ENCODE data around the gene DUSP2.

DNA sequence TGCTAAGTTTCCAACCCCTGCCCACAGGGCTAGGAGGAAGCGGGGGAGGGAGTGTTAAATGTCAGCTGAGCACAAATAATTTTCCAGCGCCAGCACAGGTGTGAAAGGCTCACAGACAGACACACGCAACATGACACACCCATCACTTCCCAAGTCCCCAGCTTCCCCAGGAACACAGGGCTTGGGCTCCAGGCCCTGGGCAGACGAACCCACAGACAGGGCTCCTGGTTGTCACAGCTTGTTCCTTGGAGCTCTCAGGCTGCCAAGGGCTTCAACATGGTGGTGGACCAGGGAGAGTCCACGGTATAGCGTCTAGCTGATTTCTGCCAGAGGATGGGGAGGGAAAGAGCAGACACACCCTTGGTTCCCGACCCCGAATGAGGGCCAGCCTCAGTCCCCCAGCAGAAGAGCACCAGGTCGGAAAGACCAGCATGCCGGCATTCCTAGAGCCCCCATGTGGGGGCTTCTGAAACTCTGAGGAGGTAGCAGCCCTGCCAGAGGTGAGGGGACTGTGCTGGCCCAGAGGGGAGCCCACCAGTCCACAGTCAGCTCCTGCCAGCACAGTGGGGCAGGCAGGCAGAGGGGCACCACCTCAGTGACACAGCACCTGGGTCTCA lies 1.9 kb downstream of the DUSP2 start:
- no peak for TF ChIP-seq BACH1 (tag; IDR thresholded peaks at IDR 0.05)
- TF ChIP-seq TAF1 (IDR thresholded peaks at IDR 0.05; ENCODE audit: control insufficient read depth, extremely low read depth, insufficient read depth, low read length, severe bottlenecking), result no peak
- no peak for TF ChIP-seq RBM14 (IDR thresholded peaks at IDR 0.05; ENCODE audit: borderline replicate concordance, insufficient read depth, low read depth, low read length)
- TF ChIP-seq, protein P1, sequence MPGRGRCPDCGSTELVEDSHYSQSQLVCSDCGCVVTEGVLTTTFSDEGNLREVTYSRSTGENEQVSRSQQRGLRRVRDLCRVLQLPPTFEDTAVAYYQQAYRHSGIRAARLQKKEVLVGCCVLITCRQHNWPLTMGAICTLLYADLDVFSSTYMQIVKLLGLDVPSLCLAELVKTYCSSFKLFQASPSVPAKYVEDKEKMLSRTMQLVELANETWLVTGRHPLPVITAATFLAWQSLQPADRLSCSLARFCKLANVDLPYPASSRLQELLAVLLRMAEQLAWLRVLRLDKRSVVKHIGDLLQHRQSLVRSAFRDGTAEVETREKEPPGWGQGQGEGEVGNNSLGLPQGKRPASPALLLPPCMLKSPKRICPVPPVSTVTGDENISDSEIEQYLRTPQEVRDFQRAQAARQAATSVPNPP (IDR thresholded peaks at IDR 0.05; ENCODE audit: borderline replicate concordance, insufficient read depth, insufficient read length), result no peak
- TF ChIP-seq KAT8 (IDR thresholded peaks at IDR 0.05; ENCODE audit: low read depth), result no peak
- TF ChIP-seq C11orf30 (IDR thresholded peaks at IDR 0.05; ENCODE audit: low read depth), result no peak
- no peak for TF ChIP-seq CEBPB (tag; IDR thresholded peaks at IDR 0.05)
- TF ChIP-seq, protein P2, sequence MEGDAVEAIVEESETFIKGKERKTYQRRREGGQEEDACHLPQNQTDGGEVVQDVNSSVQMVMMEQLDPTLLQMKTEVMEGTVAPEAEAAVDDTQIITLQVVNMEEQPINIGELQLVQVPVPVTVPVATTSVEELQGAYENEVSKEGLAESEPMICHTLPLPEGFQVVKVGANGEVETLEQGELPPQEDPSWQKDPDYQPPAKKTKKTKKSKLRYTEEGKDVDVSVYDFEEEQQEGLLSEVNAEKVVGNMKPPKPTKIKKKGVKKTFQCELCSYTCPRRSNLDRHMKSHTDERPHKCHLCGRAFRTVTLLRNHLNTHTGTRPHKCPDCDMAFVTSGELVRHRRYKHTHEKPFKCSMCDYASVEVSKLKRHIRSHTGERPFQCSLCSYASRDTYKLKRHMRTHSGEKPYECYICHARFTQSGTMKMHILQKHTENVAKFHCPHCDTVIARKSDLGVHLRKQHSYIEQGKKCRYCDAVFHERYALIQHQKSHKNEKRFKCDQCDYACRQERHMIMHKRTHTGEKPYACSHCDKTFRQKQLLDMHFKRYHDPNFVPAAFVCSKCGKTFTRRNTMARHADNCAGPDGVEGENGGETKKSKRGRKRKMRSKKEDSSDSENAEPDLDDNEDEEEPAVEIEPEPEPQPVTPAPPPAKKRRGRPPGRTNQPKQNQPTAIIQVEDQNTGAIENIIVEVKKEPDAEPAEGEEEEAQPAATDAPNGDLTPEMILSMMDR (IDR thresholded peaks at IDR 0.05 in 2 of 3, conservative IDR thresholded peaks at IDR 0.05 in 1 of 3; ENCODE audit: insufficient read depth in 2 of 3, low read depth in 1 of 3, low read length in 3 of 3), result no peak
- TF ChIP-seq, protein P3, sequence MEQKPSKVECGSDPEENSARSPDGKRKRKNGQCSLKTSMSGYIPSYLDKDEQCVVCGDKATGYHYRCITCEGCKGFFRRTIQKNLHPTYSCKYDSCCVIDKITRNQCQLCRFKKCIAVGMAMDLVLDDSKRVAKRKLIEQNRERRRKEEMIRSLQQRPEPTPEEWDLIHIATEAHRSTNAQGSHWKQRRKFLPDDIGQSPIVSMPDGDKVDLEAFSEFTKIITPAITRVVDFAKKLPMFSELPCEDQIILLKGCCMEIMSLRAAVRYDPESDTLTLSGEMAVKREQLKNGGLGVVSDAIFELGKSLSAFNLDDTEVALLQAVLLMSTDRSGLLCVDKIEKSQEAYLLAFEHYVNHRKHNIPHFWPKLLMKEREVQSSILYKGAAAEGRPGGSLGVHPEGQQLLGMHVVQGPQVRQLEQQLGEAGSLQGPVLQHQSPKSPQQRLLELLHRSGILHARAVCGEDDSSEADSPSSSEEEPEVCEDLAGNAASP (IDR thresholded peaks at IDR 0.05), result no peak
- no peak for TF ChIP-seq NR2C2 (CRISPR knock-in tag; IDR thresholded peaks at IDR 0.05)
- TF ChIP-seq NR2C2 (tag; IDR thresholded peaks at IDR 0.05), result no peak

Data from K562 (cell line).